Measurements from ENCODE around the gene MEIS1. TPM values are rescaled to one million over a fixed set of nuclear protein-coding genes. Genes with fewer than 3 reads are reported as not detected.
A peak's percentile ranks its signal among the peaks of the same experiment; 100 is the strongest.

MEIS1 gene
- total RNA-seq, 1 donor from 2014 or later = 3.4 TPM

DNA sequence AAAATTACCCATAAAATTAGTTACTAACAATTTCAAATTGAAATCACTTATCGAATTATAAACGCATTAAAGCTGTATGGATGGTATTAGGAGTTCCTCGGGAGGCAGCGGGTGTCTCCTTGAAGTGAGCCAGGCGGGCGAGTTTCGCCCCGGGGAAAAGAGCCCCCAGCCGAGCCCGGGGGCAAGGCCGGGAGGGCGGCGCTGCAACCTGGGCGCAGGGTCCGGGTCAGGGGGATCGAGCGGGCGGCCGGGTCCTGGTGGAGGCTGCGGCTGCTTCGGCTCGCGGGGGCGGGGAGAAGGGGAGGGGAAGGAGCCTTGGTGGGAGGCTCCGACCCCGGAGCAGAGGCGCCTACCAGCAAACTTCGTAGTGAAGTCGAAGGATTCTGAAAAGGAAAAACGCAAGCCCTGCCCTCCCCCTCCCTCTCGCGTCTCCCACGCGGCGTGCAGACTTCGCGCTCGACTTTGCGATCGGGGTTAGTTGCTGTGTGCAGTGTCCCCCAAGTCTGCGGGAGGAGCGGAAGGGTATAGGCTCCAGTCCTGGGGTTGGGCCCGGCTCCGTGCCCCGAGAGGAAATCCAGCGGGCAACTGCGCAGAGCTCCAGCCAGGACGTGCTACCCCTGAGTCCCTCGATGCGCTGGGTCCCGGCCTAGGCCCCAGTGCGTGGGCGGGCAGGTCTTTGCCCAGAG is 140.8 kb downstream of the MEIS1 start:
- Mint-ChIP-seq H3K27me3 (ENCODE audit: low read depth, unreplicated experiment) (peaks cover 41% of the 10 kb centered on the region), H3K36me3 (ENCODE audit: low read depth, unreplicated experiment) (no peaks in the 10 kb centered on the region), H3K9me3 (ENCODE audit: unreplicated experiment) (no peaks in the 10 kb centered on the region), H3K27ac (ENCODE audit: unreplicated experiment) (peak overlapping the region; percentile 80), H3K4me1 (ENCODE audit: low read depth, unreplicated experiment) (peaks cover 3% of the 10 kb centered on the region), H3K4me3 (ENCODE audit: unreplicated experiment) (peak overlapping the region; percentile 85)
- Histone ChIP-seq H3K4me1 (ENCODE audit: insufficient read depth, low read length) (peaks cover 25% of the 10 kb centered on the region), H3K79me2 (ENCODE audit: insufficient read depth, low read length) (no peaks in the 10 kb centered on the region), H3K27ac (ENCODE audit: low read depth, low read length) (peak overlapping the region; percentile 80), H3K4me3 (ENCODE audit: insufficient read depth, low read depth, low read length) (peak overlapping the region; percentile 60), H3K4me2 (ENCODE audit: low read length) (peak overlapping the region; percentile 96), H4K20me1 (ENCODE audit: insufficient read depth, low read length) (no peaks in the 10 kb centered on the region), H3K9ac (ENCODE audit: low read length) (peak overlapping the region; percentile 81), H3K27me3 (ENCODE audit: insufficient read depth, low read length) (peaks cover 40% of the 10 kb centered on the region), H3K36me3 (ENCODE audit: insufficient read depth, low read length) (no peaks in the 10 kb centered on the region), H3K9me3 (ENCODE audit: insufficient read depth, low read depth, low read length) (no peaks in the 10 kb centered on the region), H2AFZ (ENCODE audit: low read depth, low read length) (no peak overlapping the region)
- FAIRE-seq (no peak), DNase-seq (ENCODE audit: low read depth) (no peak)
- TF ChIP-seq, protein P1, sequence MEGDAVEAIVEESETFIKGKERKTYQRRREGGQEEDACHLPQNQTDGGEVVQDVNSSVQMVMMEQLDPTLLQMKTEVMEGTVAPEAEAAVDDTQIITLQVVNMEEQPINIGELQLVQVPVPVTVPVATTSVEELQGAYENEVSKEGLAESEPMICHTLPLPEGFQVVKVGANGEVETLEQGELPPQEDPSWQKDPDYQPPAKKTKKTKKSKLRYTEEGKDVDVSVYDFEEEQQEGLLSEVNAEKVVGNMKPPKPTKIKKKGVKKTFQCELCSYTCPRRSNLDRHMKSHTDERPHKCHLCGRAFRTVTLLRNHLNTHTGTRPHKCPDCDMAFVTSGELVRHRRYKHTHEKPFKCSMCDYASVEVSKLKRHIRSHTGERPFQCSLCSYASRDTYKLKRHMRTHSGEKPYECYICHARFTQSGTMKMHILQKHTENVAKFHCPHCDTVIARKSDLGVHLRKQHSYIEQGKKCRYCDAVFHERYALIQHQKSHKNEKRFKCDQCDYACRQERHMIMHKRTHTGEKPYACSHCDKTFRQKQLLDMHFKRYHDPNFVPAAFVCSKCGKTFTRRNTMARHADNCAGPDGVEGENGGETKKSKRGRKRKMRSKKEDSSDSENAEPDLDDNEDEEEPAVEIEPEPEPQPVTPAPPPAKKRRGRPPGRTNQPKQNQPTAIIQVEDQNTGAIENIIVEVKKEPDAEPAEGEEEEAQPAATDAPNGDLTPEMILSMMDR (IDR thresholded peaks at IDR 0.05; ENCODE audit: insufficient read depth, low read depth, low read length) = no peak
- TF ChIP-seq EZH2 (IDR thresholded peaks at IDR 0.05; ENCODE audit: insufficient read depth, low read length) = no peak

DNA sequence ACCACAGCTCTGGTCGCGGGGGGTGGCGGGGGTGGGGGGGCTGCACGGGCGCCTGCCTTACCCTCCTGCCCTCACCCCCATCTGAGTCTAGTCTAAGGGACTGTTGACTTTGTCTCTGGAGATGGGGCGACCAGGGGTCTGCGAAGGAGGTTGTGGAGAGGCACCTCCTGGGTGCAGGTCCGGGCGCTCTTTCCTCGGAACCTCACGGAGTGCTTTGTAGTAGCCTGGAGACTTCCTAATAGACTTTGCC is 141.3 kb downstream of the MEIS1 start:
- no peaks in the 10 kb centered on the region for H3K9me3 Mint-ChIP-seq (ENCODE audit: unreplicated experiment)
- FAIRE-seq = no peak
- no peak overlapping the region for H3K4me3 Mint-ChIP-seq (ENCODE audit: unreplicated experiment)
- TF ChIP-seq EZH2 (IDR thresholded peaks at IDR 0.05; ENCODE audit: insufficient read depth, low read length) = no peak
- TF ChIP-seq, protein P1 (IDR thresholded peaks at IDR 0.05; ENCODE audit: insufficient read depth, low read depth, low read length) = no peak
- Histone ChIP-seq H3K36me3 (ENCODE audit: insufficient read depth, low read length) (no peaks in the 10 kb centered on the region), H3K27ac (ENCODE audit: low read depth, low read length) (no peak overlapping the region), H3K27me3 (ENCODE audit: insufficient read depth, low read length) (peaks cover 45% of the 10 kb centered on the region), H2AFZ (ENCODE audit: low read depth, low read length) (no peak overlapping the region), H4K20me1 (ENCODE audit: insufficient read depth, low read length) (no peaks in the 10 kb centered on the region), H3K4me1 (ENCODE audit: insufficient read depth, low read length) (peaks cover 25% of the 10 kb centered on the region), H3K79me2 (ENCODE audit: insufficient read depth, low read length) (no peaks in the 10 kb centered on the region), H3K4me3 (ENCODE audit: insufficient read depth, low read depth, low read length) (peak overlapping the region; percentile 40), H3K4me2 (ENCODE audit: low read length) (peak overlapping the region; percentile 96), H3K9ac (ENCODE audit: low read length) (peak overlapping the region; percentile 74), H3K9me3 (ENCODE audit: insufficient read depth, low read depth, low read length) (no peaks in the 10 kb centered on the region)
- H3K27me3 Mint-ChIP-seq (ENCODE audit: low read depth, unreplicated experiment) = peaks cover 45% of the 10 kb centered on the region
- no peaks in the 10 kb centered on the region for H3K36me3 Mint-ChIP-seq (ENCODE audit: low read depth, unreplicated experiment)
- DNase-seq (ENCODE audit: low read depth) = no peak
- no peak overlapping the region for H3K27ac Mint-ChIP-seq (ENCODE audit: unreplicated experiment)
- peaks cover 6% of the 10 kb centered on the region for H3K4me1 Mint-ChIP-seq (ENCODE audit: low read depth, unreplicated experiment)

DNA sequence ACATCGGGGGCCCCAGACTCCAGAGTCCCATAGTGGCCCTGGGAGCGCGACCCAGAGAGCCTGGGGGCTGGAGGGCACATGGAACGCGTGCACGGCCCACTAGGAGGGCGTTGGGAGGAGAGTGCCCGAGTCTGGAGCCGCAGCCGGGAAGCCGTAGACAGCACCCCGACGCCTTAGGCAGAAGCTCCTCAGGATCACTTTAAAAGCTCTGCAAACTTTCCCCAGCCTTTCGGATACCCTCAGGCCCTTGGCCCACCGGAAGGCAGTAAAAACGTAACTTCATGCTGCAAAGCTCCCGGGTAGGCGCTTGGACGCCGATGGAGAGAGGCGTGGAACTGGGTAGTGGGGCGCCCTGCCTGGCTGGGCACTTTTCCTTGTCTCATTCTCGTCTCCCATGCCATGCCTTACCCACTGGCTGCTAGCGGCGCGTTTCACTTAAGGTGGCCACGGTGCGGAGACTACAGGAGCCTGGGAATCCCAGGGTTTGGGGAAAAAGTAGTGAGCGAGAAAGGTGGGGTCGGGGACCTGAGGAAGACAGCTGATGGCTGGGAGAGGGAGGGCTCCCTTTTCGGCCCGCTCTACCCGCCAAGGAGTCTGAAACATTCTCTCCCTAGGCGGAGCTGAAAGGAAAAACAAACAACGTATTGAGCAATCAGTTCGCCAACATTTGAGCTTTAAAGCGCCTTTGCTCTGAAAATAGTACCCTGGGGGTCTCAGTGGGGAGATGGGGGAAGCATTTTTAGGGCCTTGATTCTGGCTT is 141.8 kb downstream of the MEIS1 start:
- peaks cover 49% of the 10 kb centered on the region for H3K27me3 ChIP-seq (ENCODE audit: insufficient read depth, low read length)
- H2AFZ ChIP-seq (ENCODE audit: low read depth, low read length) = peak overlapping the region; percentile 67
- peak overlapping the region; percentile 40 for H3K4me3 ChIP-seq (ENCODE audit: insufficient read depth, low read depth, low read length)
- no peaks in the 10 kb centered on the region for H4K20me1 ChIP-seq (ENCODE audit: insufficient read depth, low read length)
- Mint-ChIP-seq H3K9me3 (ENCODE audit: unreplicated experiment) (no peaks in the 10 kb centered on the region), H3K4me3 (ENCODE audit: unreplicated experiment) (peak overlapping the region; percentile 66), H3K36me3 (ENCODE audit: low read depth, unreplicated experiment) (no peaks in the 10 kb centered on the region), H3K4me1 (ENCODE audit: low read depth, unreplicated experiment) (peaks cover 6% of the 10 kb centered on the region), H3K27ac (ENCODE audit: unreplicated experiment) (no peak overlapping the region), H3K27me3 (ENCODE audit: low read depth, unreplicated experiment) (peaks cover 47% of the 10 kb centered on the region)
- H3K4me1 ChIP-seq (ENCODE audit: insufficient read depth, low read length) = peaks cover 25% of the 10 kb centered on the region
- no peaks in the 10 kb centered on the region for H3K36me3 ChIP-seq (ENCODE audit: insufficient read depth, low read length)
- peak overlapping the region; percentile 96 for H3K4me2 ChIP-seq (ENCODE audit: low read length)
- FAIRE-seq = no peak
- H3K9me3 ChIP-seq (ENCODE audit: insufficient read depth, low read depth, low read length) = no peaks in the 10 kb centered on the region
- H3K27ac ChIP-seq (ENCODE audit: low read depth, low read length) = no peak overlapping the region
- peak overlapping the region; percentile 74 for H3K9ac ChIP-seq (ENCODE audit: low read length)
- H3K79me2 ChIP-seq (ENCODE audit: insufficient read depth, low read length) = no peaks in the 10 kb centered on the region
- DNase-seq (ENCODE audit: low read depth) = no peak
- no peak for TF ChIP-seq EZH2 (IDR thresholded peaks at IDR 0.05; ENCODE audit: insufficient read depth, low read length)
- TF ChIP-seq, protein P1 (IDR thresholded peaks at IDR 0.05; ENCODE audit: insufficient read depth, low read depth, low read length) = no peak

Measured in astrocyte (in vitro differentiated cells and primary cell).